Thyroid gland (tissue), 4 donors: ENCODE results near the gene LEP.

Experiments
- CTCF ChIP-seq, 6 experiments: fragments of 200-600 bp in 3 of 6; fragments of 450-650 bp in 3 of 6; sonication (generic) in 3 of 6; IDR thresholded peaks; one replicate each; pipeline ENCODE4 v1.5.1; 2016 to 2019; ENCODE audit warnings: antibody characterized with exemption in 6 of 6, mild to moderate bottlenecking in 2 of 6, inconsistent platforms in 1 of 6, moderate library complexity in 1 of 6
- POLR2A ChIP-seq, 2 donors: fragments of 450-650 bp; IDR thresholded peaks; one replicate each; pipeline ENCODE4 v1.6.1; 2017; ENCODE audit warnings: antibody characterized with exemption in 2 of 2, mild to moderate bottlenecking in 2 of 2, moderate library complexity in 1 of 2

DNA sequence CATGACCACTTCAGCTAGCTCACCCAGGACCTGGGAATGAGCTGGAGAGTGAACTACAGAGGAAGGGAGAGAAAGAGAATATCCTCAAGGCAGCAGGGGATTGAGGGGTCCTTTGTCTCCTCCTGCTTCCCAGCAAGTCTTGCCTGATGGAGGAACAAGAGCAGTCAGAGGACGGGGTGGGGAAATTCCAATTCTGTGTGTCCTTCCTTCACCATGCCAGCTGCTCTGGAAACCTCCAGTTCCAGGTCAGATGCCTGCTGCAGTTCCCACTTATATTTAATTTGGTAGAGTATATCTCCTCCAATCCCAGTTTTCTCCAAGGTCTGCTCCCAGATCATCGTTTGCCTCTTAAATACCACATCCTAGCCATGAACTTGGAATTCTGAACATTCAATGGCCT is 21.4 kb upstream of the LEP start:
- TF ChIP-seq POLR2A (IDR thresholded peaks at IDR 0.05) (no peak), CTCF (IDR thresholded peaks at IDR 0.05) (no peak)
